Testis (tissue), 2 donors: Measurements from ENCODE around the gene ABCA13.

ENCODE experiments used
- CTCF ChIP-seq, 3 experiments: fragments of 450-650 bp in 2 of 3; fragments of 200-600 bp in 1 of 3; sonication (generic) in 1 of 3; IDR thresholded peaks; one replicate each; pipeline ENCODE4 v1.5.1; 2016 to 2019; ENCODE audit warnings: antibody characterized with exemption in 3 of 3, mild to moderate bottlenecking in 2 of 3, moderate library complexity in 1 of 3
- POLR2A ChIP-seq: fragments of 450-650 bp; IDR thresholded peaks from one replicate; pipeline ENCODE4 v1.6.1; 2017; ENCODE audit warnings: antibody characterized with exemption, mild to moderate bottlenecking, moderate library complexity

- no peak for TF ChIP-seq POLR2A
- no peak for TF ChIP-seq CTCF (IDR thresholded peaks at IDR 0.05)
These were observed 520.5 kb downstream of the ABCA13 start for GRCh38 chr7:48691788-48692187.
